GM18951 (cell line): ENCODE data around the gene SHROOM4.

Experiments used
- POLR2A ChIP-seq: IDR thresholded peaks from 4 replicates; pipeline ENCODE4 v1.6.1; 2011; ENCODE audit warnings: mild to moderate bottlenecking; ENCODE audit not compliant: insufficient read length, insufficient read depth; ENCODE audit errors: extremely low read depth
- in situ Hi-C: fragments of 300-500 bp; cut with MboI; formaldehyde crosslinking; loops from one replicate; pipeline ENCODE4 v1.12.0; 2022; ENCODE audit warnings: low sequenced_read_pairs, mixed read lengths, inconsistent platforms; ENCODE audit not compliant: unreplicated experiment

The SHROOM4 gene

GRCh38 chrX:50609796-50610195, 204.2 kb downstream of the SHROOM4 start:
- TF ChIP-seq POLR2A, result no peak
- in situ Hi-C loops, result no loop called here

GRCh38 chrX:50606300-50606950, 207.6 kb downstream of the SHROOM4 start:
- in situ Hi-C loops, result no loop called here
- TF ChIP-seq POLR2A, result no peak

GRCh38 chrX:50596056-50596455, 217.9 kb downstream of the SHROOM4 start:
- in situ Hi-C loops, result loop anchor here (25.0 kb wide), 1 partner anchor 709 kb away; the partner anchor contains the start of gene USP27X
- no peak for TF ChIP-seq POLR2A

- no peak for TF ChIP-seq POLR2A
- in situ Hi-C loops, result loop anchor here (25.0 kb wide), 1 partner anchor 707 kb away; the partner anchor contains the start of gene USP27X
Measured at GRCh38 chrX:50594788-50595187, 219.2 kb downstream of the SHROOM4 start.

GRCh38 chrX:50586980-50587379, 227.0 kb downstream of the SHROOM4 start:
- in situ Hi-C loops, result loop anchor here (25.0 kb wide), 1 partner anchor 700 kb away; the partner anchor contains the start of gene USP27X
- TF ChIP-seq POLR2A, result no peak

GRCh38 chrX:50586407-50586806, 227.6 kb downstream of the SHROOM4 start:
- in situ Hi-C loops, result loop anchor here (25.0 kb wide), 1 partner anchor 699 kb away; the partner anchor contains the start of gene USP27X
- no peak for TF ChIP-seq POLR2A

- TF ChIP-seq POLR2A, result no peak
- in situ Hi-C loops, result loop anchor here (25.0 kb wide), 1 partner anchor 694 kb away; the partner anchor contains the start of gene USP27X
Measured at GRCh38 chrX:50581405-50581804, 232.6 kb downstream of the SHROOM4 start.

- TF ChIP-seq POLR2A, result no peak
- in situ Hi-C loops, result loop anchor here (25.0 kb wide), 1 partner anchor 693 kb away; the partner anchor contains the start of gene USP27X
Measured at GRCh38 chrX:50579955-50580354, 234.0 kb downstream of the SHROOM4 start.

GRCh38 chrX:50577326-50577725, 236.7 kb downstream of the SHROOM4 start:
- no peak for TF ChIP-seq POLR2A
- in situ Hi-C loops, result loop anchor here (25.0 kb wide), 1 partner anchor 690 kb away; the partner anchor contains the start of gene USP27X

- no peak for TF ChIP-seq POLR2A
- in situ Hi-C loops, result loop anchor here (25.0 kb wide), 1 partner anchor 355 kb away; the partner anchor contains the start of genes AKAP4 and CCNB3
Measured at GRCh38 chrX:50567636-50568035, 246.4 kb downstream of the SHROOM4 start.

GRCh38 chrX:50565718-50566117, 248.3 kb downstream of the SHROOM4 start:
- no peak for TF ChIP-seq POLR2A
- in situ Hi-C loops, result loop anchor here (25.0 kb wide), 1 partner anchor 353 kb away; the partner anchor contains the start of genes AKAP4 and CCNB3
